Stimulated activated naive CD8-positive, alpha-beta T cell treated with anti-CD3 and anti-CD28 coated beads, Interleukin-15, Interleukin-2, amounts not matched to agents 100 ng/mL and 50 ng/mL, for 24 hours (primary cell): ENCODE results near the gene CYBRD1.

Experiments used
- H3K27ac Mint-ChIP-seq: one replicate; pipeline ENCODE4 v1.8.0; 2021; ENCODE audit warnings: mild to moderate bottlenecking, mixed read lengths
- H3K27me3 Mint-ChIP-seq: one replicate; pipeline ENCODE4 v1.8.0; 2021; ENCODE audit warnings: mixed read lengths
- H3K36me3 Mint-ChIP-seq: one replicate; pipeline ENCODE4 v1.8.0; 2021; ENCODE audit warnings: low read depth, mixed read lengths
- H3K4me1 Mint-ChIP-seq: one replicate; pipeline ENCODE4 v1.8.0; 2021; ENCODE audit warnings: low read depth, mixed read lengths
- H3K4me3 Mint-ChIP-seq: one replicate; pipeline ENCODE4 v1.8.0; 2021; ENCODE audit warnings: mild to moderate bottlenecking, mixed read lengths
- H3K9me3 Mint-ChIP-seq: one replicate; pipeline ENCODE4 v1.8.0; 2021; ENCODE audit warnings: mixed read lengths

Gene CYBRD1

DNA sequence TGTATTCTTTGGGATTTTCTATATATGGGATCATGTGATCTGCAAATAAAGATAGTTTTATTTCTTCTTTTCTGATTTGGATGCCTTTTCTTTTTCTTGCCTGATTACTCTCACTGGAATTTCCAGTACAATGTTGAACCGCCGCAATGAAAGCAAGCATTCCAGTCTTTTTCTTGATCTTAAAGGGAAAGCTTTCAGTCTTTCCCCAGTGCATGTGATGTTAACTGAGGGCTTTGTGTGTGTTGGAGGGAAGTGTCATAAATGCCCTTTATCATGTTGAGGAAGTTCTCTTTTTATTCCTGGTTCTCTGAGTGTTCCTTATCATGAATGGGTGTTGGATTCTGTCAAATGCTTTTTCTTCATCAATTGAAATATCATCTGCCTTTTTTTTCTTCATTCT is 16.9 kb upstream of the CYBRD1 start:
- H3K4me3 Mint-ChIP-seq, result no peak overlapping the region
- H3K9me3 Mint-ChIP-seq, result no peaks in the 10 kb centered on the region
- H3K27ac Mint-ChIP-seq, result no peak overlapping the region
- H3K36me3 Mint-ChIP-seq, result no peaks in the 10 kb centered on the region
- no peaks in the 10 kb centered on the region for H3K27me3 Mint-ChIP-seq
- H3K4me1 Mint-ChIP-seq, result peaks cover 4% of the 10 kb centered on the region

DNA sequence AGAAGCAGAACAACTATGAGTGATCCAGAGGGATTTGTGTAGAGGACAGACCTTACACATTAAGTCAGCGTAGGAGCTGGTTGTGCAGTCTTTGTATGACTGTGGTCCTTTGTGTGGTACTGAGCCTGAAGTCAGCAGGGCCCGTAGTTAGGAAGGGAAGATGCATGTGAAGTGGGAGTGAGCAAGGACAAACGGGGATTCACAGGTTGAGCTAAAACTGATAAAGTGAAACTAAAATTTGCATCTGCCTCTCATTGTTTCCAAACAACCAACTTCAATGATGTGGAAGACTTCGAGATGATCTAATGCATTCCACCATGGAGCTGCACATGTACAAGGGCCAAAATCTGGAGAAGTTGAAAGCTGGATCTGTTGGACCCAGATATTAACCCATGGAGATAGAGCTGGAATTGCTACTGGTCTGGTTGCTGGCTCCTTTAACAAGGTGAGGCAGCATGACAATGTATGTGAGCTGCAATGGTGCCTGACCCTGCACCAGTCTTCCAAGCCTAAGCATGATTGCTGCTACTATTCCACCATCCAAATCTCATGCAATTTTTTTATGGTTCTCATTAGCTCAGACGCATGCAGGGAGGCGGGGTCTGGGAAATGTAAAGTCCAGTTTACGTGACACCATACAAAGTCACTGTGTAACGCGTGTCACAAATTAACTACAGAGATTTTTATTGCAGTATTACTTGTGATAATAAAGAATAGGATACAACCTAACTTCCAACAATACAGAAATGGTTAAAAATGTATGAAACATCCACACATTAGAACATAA is 12.1 kb upstream of the CYBRD1 start:
- Mint-ChIP-seq H3K9me3 (no peaks in the 10 kb centered on the region), H3K4me3 (no peak overlapping the region)

DNA sequence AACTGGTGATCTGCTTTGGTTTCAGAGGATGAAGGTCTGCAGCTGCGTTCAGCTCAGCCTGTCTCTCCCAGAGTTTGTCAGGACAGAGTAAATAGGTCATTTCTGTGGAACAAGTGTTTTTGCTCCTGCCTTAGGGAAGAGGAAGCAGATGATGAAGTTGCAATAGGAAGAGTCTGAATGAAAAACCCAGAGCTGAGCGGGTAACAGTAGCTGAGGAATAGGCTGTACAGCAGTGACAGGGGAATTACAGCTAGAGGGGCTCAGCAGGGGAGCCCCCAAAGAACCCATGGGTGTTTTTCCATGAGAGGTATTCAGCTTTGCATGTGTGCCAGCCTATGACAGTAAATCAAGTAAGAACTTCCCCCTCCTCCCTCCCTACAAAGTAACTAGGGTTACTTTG is 10.3 kb upstream of the CYBRD1 start:
- Mint-ChIP-seq H3K4me3 (no peak overlapping the region), H3K4me1 (peaks cover 4% of the 10 kb centered on the region), H3K27ac (no peak overlapping the region), H3K9me3 (no peaks in the 10 kb centered on the region), H3K36me3 (no peaks in the 10 kb centered on the region), H3K27me3 (no peaks in the 10 kb centered on the region)

More for the DNA sequence above, 12.1 kb upstream of the CYBRD1 start:
- Mint-ChIP-seq H3K36me3 (no peaks in the 10 kb centered on the region), H3K4me1 (peaks cover 4% of the 10 kb centered on the region), H3K27ac (no peak overlapping the region), H3K27me3 (no peaks in the 10 kb centered on the region)

DNA sequence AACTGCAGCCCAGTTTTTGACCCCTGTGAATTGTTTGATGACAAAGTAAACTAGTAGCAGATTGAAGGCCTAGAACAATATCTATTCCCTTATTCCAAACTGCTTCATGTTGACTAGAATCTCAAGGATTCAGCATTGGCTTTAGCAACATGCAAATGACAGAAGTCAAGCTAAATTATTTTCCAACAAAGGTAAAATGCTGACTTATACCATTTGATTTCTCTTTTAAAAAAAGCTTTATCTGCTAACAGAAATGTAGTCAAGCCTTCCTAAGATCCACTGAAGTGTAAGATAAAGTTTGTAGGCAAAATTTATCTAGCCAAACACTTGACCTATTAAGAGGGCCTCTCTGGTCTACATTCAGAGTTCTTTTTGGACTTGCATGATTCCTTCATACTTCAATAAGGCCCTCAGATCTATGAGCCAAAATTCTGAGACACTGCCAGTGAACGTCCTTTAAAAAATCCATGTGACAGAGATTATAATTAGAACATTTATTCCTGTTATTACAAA is 9.5 kb upstream of the CYBRD1 start:
- H3K27ac Mint-ChIP-seq, result no peak overlapping the region
- H3K36me3 Mint-ChIP-seq, result no peaks in the 10 kb centered on the region
- H3K4me3 Mint-ChIP-seq, result no peak overlapping the region
- H3K4me1 Mint-ChIP-seq, result peaks cover 4% of the 10 kb centered on the region
- H3K9me3 Mint-ChIP-seq, result no peaks in the 10 kb centered on the region
- no peaks in the 10 kb centered on the region for H3K27me3 Mint-ChIP-seq

DNA sequence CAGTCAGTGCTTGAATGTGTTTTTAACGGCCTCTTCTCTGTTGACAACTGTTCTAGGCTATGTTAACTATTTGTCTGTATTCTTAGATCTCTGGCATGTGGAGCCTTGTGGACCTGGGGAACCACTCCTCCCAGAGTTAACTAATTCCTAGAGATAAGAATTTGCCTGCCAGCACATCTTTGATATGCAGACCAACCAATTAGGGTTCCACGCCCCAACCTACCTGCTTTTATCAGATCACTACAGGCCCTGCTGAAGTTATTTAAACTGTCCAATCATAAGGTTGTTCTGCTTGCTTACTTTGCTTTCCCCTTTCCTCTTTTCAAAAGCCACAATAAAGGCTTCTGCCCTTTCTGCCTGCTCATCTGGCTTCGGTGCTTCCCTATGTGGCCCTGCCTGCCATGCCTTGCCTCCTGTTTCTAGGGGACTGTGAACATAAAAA is 8.5 kb upstream of the CYBRD1 start:
- Mint-ChIP-seq H3K4me1 (peaks cover 4% of the 10 kb centered on the region), H3K36me3 (no peaks in the 10 kb centered on the region), H3K27ac (no peak overlapping the region), H3K27me3 (peaks cover under 1% of the 10 kb centered on the region), H3K4me3 (no peak overlapping the region), H3K9me3 (no peaks in the 10 kb centered on the region)

DNA sequence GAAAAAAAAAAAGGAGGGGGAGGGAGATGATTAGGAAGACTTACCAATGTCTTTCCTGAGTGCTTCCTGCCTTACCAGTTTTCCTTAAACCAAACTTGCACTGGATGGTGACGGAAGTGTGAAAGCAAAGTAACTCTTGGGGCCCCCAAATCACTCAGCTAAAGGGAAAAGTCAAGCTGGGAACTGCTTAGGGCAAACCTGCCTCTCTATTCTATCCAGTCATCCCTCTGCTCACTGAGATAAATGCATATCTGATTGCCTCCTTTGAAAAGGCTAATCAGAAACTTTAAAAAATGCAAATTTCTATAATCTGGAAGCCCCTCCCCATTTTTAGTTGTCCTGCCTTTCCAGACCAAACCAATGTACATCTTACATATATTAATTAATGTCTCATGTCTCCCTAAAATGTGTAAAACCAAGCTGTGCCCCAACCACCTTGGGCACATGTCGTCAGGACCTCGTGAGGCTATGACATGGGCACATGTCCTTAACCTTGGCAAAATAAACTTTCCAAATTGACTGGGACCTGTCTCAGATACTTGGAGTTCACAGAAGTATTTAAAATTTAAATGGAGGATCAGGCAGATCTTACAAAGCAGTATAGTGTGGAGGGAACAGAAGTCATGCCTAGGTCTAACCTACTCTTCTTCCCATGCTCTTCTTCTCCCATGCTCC is 7.2 kb upstream of the CYBRD1 start:
- no peaks in the 10 kb centered on the region for H3K9me3 Mint-ChIP-seq
- peaks cover 12% of the 10 kb centered on the region for H3K27me3 Mint-ChIP-seq
- H3K27ac Mint-ChIP-seq, result no peak overlapping the region
- no peaks in the 10 kb centered on the region for H3K36me3 Mint-ChIP-seq
- no peaks in the 10 kb centered on the region for H3K4me1 Mint-ChIP-seq
- H3K4me3 Mint-ChIP-seq, result no peak overlapping the region

DNA sequence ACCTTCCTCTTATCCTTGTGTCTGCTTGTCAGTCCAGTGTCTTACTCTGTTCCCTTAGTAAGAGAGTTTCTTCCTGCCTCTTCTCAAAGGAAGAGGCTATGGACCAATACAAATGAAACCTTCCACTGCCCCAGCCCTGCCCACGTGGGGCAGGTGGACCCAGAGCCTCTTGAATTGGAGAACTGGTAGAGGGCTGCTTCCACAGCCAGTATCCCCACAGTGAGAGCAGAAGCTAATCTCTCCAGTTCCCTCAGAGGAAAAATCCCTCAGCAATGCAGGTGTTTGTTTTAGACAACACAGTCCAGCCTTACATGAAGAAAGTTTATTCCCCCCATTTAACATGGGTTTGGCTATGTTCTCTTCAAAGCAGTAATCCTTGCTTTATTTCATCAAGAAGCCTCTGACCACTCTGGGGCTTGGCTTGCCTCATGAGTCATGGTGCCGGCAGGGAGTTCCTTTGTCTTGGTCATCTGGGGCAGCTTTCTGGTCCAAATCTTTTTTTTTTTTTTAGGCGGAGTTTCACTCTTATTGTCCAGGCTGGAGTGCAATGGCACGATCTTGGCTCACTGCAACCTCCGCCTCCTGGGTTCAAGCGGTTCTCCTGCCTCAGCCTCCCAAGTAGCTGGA is 6.5 kb upstream of the CYBRD1 start:
- Mint-ChIP-seq H3K4me3 (no peak overlapping the region), H3K36me3 (no peaks in the 10 kb centered on the region), H3K27ac (no peak overlapping the region), H3K27me3 (peaks cover 19% of the 10 kb centered on the region), H3K9me3 (no peaks in the 10 kb centered on the region), H3K4me1 (no peaks in the 10 kb centered on the region)

DNA sequence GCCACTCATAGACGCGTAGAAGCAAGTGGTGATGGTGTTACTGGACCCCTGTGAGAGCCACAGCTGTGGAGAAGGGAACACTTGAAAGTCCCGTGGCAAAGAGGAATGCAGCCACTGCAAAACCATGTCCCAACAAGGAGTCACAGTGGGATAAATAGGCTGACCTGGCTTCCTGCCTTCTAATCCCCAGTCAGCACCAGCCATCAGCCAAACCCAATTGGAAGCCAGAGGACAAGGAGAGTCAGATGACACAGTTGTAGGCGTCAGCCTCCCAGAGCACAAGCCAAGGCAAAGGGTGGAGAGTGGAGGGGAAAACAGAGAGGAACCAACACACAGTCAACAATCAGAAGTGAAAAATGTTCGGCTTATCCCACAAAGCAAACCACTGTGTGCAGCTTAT is 5.5 kb upstream of the CYBRD1 start:
- no peak overlapping the region for H3K27ac Mint-ChIP-seq
- no peaks in the 10 kb centered on the region for H3K36me3 Mint-ChIP-seq
- H3K9me3 Mint-ChIP-seq, result no peaks in the 10 kb centered on the region
- H3K4me3 Mint-ChIP-seq, result no peak overlapping the region
- H3K4me1 Mint-ChIP-seq, result peaks cover 4% of the 10 kb centered on the region
- peaks cover 30% of the 10 kb centered on the region for H3K27me3 Mint-ChIP-seq

DNA sequence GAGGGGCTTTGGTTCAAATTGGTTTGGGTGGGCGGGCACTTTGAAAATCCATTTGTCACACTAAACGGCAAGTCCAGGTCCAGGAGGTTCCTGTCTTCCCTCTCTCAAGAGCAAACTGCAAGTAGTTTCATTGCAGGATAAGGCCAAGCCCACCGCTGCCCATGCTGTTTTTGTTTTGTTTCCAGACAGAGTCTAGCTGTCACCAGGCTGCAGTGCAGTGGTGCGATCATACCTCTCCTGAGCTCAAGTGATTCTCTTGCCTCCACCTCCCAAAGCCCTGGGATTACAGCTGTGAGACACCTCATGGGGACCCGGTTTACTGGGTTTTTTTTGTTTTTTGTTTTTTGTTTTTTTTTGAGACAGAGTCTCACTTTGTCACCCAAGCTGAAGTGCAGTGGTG is 1.8 kb upstream of the CYBRD1 start:
- Mint-ChIP-seq H3K27me3 (peaks cover 55% of the 10 kb centered on the region), H3K9me3 (no peaks in the 10 kb centered on the region), H3K4me3 (no peak overlapping the region), H3K27ac (no peak overlapping the region), H3K4me1 (peaks cover 13% of the 10 kb centered on the region), H3K36me3 (no peaks in the 10 kb centered on the region)

DNA sequence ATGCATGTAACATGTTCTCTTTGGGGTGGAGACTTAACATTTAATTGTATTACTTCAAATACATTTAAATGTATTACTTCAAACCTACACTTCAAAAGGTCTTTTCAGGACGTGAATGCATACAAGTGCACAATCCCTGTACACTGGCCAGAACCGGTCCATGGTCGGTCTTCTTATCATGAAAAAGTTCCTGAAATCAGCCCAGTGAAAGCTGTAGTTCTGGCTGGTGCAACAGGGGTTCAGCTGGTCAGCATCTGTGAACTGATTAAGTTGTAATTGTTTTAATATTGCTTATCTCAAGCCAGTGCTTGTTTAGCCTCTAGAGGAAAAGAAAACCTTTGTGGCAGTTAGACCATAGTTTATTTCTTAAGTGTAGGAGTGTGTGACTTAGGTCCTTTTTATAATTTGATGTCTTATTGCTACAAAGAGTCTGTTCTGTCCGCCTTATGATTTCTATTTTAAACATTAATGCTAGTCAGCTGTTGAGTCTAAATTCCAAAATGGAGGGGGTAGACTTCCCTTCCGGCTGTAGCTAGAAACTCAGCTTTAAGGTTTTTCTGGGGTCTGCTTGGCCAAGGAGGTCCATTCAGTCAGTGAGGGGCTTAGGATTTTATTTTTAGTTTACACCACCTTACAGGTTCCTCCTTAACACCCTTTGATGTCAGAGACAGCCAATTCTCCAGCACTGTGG is 768 bp upstream of the CYBRD1 start:
- peak overlapping the region; percentile 84 for H3K4me3 Mint-ChIP-seq
- H3K27ac Mint-ChIP-seq, result no peak overlapping the region
- no peaks in the 10 kb centered on the region for H3K36me3 Mint-ChIP-seq
- peaks cover 13% of the 10 kb centered on the region for H3K4me1 Mint-ChIP-seq
- H3K9me3 Mint-ChIP-seq, result no peaks in the 10 kb centered on the region
- peaks cover 57% of the 10 kb centered on the region for H3K27me3 Mint-ChIP-seq

DNA sequence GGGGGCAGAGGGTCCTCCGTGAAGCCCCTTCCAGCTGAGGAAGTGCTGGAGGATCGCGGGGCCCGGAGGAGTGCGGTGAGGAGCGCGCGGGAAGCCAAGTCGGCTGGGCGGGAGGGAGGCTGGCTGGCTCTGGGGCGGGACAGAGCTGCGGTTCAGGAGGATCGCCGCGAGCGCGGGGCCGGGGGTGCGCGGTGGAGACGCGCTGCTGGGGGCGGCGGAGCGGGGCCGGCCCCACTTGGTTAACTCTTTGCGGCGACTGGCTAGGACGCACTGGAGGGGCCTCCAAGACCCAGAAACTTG is 464 bp downstream of the CYBRD1 start:
- H3K27ac Mint-ChIP-seq, result peak overlapping the region; percentile 63
- H3K36me3 Mint-ChIP-seq, result no peaks in the 10 kb centered on the region
- peaks cover 13% of the 10 kb centered on the region for H3K4me1 Mint-ChIP-seq
- H3K4me3 Mint-ChIP-seq, result peak overlapping the region; percentile 84
- H3K27me3 Mint-ChIP-seq, result peaks cover 65% of the 10 kb centered on the region
- no peaks in the 10 kb centered on the region for H3K9me3 Mint-ChIP-seq

DNA sequence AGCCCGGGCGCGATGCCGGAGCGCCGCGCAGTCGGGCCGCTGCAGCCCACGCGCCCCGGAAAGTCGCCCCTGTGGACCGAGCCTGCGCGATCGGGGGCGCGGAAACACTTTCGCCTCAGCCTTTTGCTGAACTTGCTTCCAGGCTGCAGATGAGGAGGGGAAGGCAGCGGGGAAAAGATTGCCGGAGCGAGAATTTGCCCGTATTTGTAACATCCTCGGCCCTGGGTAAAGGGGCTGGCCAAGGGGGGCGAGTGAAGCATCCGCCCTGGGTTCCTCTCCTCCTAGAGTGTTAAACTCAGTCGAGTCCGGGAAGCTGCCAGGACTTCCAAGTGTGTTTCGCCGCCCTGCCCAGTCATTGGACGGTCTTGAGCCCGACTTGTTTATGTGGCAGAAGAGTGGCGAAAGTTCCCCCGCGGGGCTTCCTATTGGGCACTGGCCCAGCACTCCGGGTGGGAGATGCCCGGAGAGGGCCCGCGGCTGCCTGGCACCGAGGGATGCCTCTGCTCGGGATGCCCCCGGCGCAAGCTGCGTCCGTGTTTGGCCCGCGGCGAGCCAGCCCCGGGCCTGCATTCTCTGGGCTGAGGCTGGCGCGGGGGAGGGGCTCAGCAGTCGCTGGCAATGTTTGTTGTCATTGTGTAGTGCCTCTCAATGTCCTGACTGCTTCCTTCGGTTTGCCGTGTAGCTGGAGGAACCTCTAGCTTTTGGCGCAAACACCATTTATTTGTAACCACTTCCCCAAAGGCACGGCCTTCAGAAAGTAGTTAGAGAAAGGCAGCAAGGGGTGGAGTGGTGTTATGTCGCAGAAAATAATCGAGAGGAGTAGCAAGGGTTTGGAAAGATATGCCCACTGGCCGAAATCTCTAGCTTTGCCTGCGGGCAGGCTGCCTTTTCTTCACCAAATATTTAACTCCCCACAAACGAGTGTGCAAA is 1.1 kb downstream of the CYBRD1 start:
- no peak overlapping the region for H3K27ac Mint-ChIP-seq
- peak overlapping the region; percentile 84 for H3K4me3 Mint-ChIP-seq
- peaks cover 13% of the 10 kb centered on the region for H3K4me1 Mint-ChIP-seq
- peaks cover 67% of the 10 kb centered on the region for H3K27me3 Mint-ChIP-seq
- H3K36me3 Mint-ChIP-seq, result no peaks in the 10 kb centered on the region
- no peaks in the 10 kb centered on the region for H3K9me3 Mint-ChIP-seq

DNA sequence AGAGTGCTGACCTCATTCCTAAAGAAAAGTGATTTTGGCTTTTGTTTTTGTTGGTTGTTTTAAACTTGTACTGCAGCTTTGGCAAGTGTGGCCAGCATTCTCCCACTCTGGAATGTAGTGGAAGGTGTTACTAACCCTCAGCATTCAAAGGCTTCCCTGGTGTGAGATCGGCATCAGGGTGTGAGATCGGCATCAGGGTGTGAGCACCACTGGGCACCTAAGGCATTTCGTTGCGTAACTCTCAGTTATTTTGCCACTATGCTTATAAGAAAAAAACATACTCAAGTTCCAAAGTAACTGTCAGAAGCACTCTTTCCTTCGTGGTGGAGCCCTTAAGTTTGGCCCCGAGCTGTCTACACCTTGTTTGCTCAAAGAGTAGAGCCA is 1.7 kb downstream of the CYBRD1 start:
- Mint-ChIP-seq H3K27me3 (peaks cover 66% of the 10 kb centered on the region), H3K4me3 (peak overlapping the region; percentile 84), H3K4me1 (peaks cover 13% of the 10 kb centered on the region), H3K27ac (no peak overlapping the region), H3K9me3 (no peaks in the 10 kb centered on the region), H3K36me3 (no peaks in the 10 kb centered on the region)

DNA sequence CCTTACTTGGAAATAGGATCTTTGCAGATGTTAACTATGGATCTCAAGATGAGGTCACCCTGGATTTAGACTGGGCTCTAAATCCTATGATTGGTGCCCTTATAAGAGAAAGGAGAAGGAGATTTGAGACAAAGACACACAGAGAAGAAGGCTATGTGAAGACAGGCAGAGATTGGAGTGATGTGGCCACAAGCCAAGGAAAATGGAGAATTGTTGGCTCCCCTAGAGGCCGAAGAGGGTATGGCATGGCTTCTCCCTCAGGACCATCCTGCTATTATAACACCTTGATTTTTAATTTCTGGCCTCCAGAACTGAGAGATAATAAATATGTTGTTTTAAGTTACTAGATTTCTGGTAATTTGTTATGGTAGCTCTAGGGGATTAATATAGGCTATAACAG is 7.6 kb downstream of the CYBRD1 start:
- peaks cover 33% of the 10 kb centered on the region for H3K27me3 Mint-ChIP-seq
- no peak overlapping the region for H3K4me3 Mint-ChIP-seq
- no peaks in the 10 kb centered on the region for H3K4me1 Mint-ChIP-seq
- no peaks in the 10 kb centered on the region for H3K36me3 Mint-ChIP-seq
- H3K27ac Mint-ChIP-seq, result no peak overlapping the region
- H3K9me3 Mint-ChIP-seq, result peaks cover 5% of the 10 kb centered on the region
